GM21723 (cell line): ENCODE measurements around the gene GNB1L.
A peak's percentile ranks its signal among the peaks of the same experiment; 100 is the strongest.

ENCODE experiments used
- ATAC-seq: cut with Tn5 transposase; IDR thresholded peaks from one replicate; pipeline ENCODE4 v1.9.1; 2021; ENCODE audit warnings: mild to moderate bottlenecking, moderate library complexity; ENCODE audit not compliant: unreplicated experiment

The GNB1L gene

GRCh38 chr22:19866665-19867009 is 12.0 kb upstream of the GNB1L start:
- ATAC-seq, result no peak

DNA sequence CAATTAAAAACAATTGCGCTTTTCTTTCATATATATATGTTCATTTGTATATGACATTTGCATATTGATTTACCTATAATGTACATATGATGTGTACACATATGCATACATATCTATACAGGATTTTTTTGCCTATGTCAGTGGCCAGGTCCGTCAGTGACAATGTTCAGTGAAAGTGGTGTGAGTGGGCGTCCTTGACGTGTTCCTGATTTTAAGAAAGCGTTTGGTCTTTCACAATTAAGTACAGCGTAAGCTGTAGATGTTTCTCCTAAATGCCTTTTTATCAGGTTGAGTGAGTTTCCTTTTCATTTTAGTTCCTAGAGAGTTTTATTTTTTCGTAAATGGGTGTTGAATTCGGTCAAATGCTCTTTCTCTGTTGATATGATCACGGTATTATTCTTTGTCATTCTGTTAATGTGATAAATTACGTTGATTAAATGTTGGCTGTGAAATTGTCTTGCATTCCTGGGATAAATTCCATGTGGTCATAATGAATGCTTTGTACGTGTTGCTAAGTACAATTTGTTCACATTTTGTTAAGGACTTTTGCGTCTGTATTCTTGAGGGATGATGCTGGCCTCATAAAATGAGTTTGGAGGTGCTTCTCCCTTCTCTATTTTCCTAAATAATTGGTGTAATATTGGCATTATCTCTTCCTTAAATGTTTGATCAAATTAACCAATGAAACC is 10.6 kb upstream of the GNB1L start:
- no peak for ATAC-seq

DNA sequence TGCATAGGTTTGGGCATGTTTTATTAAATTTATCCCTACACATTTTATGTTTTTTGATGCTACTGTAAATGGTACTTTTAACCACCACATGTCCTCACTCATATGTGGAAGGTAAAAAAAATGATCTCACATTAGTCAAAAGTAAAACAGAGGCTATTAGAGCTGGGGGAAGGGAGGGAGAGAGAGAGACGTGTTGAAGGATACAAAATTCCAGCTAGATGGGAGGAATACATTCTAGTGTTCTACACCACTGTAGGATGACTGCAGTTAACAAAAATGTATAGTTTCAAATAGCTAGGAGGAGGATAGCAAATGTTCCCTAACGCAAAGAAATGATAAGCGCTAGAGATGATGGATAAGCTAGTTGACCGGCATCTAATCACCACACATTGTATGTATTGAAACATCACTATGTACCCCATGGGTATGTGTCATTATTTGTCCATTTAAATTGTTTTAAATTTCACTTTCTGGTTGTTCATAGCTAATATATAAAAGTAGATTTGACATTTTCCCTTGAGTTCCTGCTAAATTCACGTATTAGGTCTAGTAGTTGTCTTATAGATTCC is 9.9 kb upstream of the GNB1L start:
- no peak for ATAC-seq

- ATAC-seq, result no peak
Observed at GRCh38 chr22:19863571-19863970, 8.9 kb upstream of the GNB1L start.

- ATAC-seq, result no peak
Observed at GRCh38 chr22:19862619-19863246, 8.1 kb upstream of the GNB1L start.

DNA sequence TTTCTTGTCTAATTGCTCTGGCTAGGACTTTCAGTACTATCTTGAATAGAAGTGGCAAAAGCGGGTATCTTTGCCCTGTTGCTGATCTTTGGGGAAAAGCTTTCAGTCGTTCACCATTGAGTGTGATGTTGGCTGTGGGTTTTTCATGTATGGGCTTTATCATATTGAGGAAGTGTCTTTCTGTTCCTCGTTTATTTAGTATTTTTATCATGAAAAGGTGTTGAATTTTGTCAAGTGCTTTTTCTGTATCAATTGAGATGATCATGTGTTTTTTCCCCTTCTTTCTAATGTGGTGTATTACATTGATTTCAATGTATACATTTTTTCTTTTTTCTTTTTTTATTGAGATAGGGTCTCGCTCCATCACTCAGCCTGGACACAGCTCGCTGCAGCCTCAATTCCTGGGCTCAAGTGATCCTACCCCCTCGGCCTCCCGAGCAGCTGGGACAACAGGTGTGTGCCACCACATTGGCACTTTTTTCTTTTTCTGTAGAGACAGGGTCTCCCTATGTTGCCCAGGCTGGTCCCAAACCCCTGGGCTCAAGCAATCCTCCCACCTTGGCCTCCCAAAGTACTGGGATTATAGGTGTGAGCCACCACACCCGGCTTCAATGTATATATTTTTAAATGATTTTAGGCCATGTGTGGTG is 5.3 kb upstream of the GNB1L start:
- ATAC-seq, result no peak

DNA sequence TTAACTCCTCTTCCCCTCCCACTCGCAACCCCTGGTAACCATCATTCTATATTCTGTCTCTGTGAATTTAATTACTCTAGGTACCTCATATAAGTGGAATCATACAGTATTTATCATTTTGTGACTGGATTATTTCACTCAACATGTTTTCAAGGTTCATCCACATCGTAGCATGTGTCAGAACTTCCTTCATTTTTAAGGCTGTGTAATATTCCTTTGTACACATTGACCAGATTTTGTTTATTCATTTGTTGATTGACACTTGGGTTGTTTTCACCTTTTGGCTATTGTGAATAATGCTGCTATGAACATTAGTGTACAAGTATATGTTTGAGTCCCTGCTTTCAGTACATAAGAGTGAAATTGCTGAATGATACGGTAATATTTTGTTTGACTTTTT is 2.7 kb upstream of the GNB1L start:
- no peak for ATAC-seq

DNA sequence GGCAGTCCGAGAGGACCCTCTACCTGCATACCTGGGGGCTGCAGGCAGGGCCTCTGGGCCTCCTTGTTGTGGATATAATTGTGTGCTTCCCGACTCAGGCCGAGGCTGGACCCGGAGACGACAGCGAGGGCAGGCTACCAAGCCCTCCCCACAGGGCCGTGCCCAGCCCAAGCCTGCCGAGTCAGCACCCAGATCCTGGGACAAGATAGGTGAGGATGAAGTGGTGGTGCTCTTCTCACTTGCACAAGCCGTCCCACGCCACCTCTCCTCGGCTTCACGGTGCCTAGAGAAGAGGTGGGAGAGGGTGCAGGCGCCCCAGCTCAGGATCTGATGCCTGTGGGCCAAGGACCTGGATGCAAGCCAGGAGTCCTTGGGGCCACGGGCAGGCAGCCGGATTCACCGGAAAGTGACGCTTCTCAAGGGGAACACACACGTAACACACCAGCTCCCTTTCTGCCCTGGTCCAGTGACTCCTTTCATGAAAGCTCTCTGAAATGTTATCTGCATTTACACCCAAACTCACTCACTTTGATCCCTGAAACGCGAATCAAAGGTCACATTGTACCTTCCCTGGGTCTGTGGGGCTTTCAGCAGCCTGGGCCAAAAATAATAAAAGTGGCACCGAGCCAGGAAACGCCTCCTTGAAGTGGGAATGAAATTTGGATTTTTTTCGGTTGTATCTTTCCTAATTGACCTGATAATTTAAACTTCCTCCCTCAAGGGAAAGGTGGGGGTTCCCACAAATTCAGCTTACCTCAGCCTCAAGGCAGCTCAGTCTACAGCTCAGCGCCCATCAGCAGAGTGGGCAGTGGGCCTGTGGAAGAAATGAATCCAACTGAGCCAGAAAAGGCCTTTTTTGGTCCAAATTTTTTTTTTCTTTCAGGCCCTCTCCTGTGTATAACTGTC is 1.1 kb upstream of the GNB1L start:
- ATAC-seq, result peak; percentile 26

DNA sequence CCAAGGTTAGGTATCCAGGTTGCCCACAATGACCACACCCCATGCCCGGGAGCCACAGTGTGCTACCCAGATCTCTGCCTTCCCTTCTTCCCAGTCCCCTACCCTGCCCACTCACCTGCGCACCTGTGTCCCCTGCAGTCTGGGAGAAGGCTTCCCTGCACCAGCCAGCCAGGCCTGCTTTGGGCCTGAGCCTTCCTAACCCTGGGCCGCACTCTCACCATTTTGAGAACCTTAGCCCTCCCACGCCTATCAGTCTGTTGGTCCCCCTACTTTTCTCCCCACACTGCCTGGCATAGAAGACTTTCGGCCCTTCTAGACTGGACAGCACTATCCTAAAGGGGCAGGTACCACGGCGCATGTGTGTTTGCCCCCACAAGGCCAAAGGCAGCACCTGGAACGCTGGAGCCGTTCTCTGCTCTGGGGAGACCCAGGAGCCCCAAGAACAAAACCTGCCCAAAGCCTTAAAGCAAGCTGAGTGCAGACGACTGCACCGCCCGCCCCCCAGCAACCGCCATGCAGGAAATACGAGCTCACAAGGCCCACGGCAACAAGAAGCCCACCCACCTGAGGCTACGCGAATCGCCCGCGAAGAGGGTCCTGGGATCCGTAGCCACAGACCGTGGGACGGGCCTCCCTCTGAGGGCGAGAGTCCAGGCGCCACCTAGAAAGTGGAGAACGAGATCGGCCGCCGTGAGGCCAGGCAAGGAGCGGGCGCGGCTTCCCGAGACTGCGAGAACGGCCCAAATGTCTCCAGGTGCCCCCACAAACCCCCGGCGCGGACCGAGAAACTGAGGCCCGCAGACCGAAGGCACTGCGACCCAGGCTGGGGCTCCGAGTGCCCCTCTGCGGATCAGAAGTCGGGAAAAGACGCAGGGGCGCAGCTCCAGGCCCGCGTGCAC is 546 bp downstream of the GNB1L start:
- ATAC-seq, result peak; percentile 17

- ATAC-seq, result no peak
Observed at GRCh38 chr22:19853058-19853878, 1.4 kb downstream of the GNB1L start.

GRCh38 chr22:19852177-19852781 is 2.4 kb downstream of the GNB1L start:
- no peak for ATAC-seq

GRCh38 chr22:19851291-19852176 is 3.1 kb downstream of the GNB1L start:
- ATAC-seq, result no peak

GRCh38 chr22:19850763-19851109 is 3.9 kb downstream of the GNB1L start:
- no peak for ATAC-seq

- ATAC-seq, result no peak
Observed at GRCh38 chr22:19849835-19850762, 4.6 kb downstream of the GNB1L start.

DNA sequence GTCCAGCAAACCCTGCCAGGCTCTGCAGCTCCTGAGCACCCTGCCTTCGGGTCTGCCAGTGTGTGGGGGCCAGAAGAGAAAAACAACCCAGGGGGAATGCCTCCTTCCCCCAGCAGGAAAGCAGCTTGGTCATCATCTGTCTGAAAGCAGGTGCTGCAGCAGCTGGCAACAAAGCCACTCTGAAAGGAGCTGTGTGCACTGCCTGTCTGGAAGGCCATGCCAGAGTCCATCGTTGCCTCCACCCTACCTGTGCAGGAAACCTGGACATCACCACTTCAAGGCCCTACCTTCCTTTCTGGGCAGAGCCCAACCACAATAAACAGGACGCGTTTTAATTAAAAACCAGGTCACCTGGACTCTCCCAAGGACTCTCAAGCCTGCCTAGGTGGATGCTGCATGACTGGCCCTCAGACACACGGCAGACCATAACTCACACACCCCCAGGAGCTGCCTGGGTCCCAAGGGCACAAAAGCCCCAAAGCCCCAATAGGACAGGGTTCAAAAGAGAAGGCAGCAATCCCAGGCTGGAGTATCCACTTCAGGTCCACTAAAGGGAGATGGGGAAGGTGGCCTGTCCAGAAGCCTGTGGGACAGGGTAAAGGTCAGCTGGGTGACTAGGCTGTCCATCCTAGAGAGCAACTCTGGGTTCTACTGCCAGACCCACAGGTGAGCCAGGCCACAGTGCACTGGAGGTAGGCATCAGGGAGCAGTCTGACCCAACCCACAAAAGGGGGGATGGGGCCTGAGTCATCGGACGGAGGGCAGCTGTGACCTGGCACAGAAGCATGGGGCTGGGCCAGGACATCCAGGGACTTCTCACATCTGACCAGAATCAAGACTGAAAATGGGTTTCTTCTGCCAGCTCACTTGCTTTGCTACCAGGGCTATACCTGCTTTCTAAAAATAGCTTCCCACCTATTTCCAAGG is 6.1 kb downstream of the GNB1L start:
- no peak for ATAC-seq

- ATAC-seq, result no peak
Observed at GRCh38 chr22:19847345-19847632, 7.4 kb downstream of the GNB1L start.
